ENCODE results near the gene KRTAP10-12.

GRCh38 chr21:44708213-44708865, 11.4 kb downstream of the KRTAP10-12 start:
- TF ChIP-seq CTCF (IDR thresholded peaks at IDR 0.05; ENCODE audit: poor library complexity), result no peak
- no peak for TF ChIP-seq EZH2 (IDR thresholded peaks at IDR 0.05; ENCODE audit: borderline replicate concordance)
